ENCODE data around the gene NLRP5. TPM values are rescaled to one million over a fixed set of nuclear protein-coding genes. Genes with fewer than 3 reads are reported as not detected.
"Not testable (repeated sequence)": the region's sequence is repeated elsewhere in the genome, so short reads cannot be mapped to it uniquely, and the experiment has no call there.

Gene NLRP5
- total RNA-seq, 1 donor from 2014 or later: not detected

DNA sequence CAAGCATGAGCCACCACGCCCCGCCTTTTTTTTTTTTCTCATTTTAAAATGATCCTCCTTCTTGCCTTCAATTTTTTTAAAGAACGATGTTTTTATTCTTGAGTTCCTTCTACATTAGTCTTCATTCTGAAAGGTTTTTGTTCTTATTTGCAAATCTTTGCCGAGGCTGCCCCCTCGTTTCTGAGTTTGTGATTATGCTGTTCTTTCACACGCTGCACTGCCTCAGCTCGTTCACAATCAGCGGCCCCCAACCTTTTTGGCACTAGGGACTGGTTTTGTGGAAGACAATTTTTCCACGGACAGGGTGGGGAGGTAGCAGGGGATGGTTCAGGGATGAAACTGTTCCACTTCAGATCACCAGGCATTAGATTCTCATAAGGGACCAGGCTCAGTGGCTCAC, 107.9 kb downstream of the NLRP5 start:
- H3K36me3 Mint-ChIP-seq: peaks cover 48% of the 10 kb centered on the region
- Histone ChIP-seq H3K36me3 (no peaks in the 10 kb centered on the region), H4K20me1 (ENCODE audit: low read depth) (peaks cover 29% of the 10 kb centered on the region)

GRCh38 chr19:56096665-56097064, 110.1 kb downstream of the NLRP5 start:
- H3K4me1 ChIP-seq: no peaks in the 10 kb centered on the region
- no peak overlapping the region for H3K27ac ChIP-seq
- no peak overlapping the region for H3K27ac Mint-ChIP-seq
- no peaks in the 10 kb centered on the region for H3K36me3 ChIP-seq
- no peaks in the 10 kb centered on the region for H3K27me3 ChIP-seq
- H3K9me3 ChIP-seq (ENCODE audit: low read depth): no peaks in the 10 kb centered on the region
- peaks cover 46% of the 10 kb centered on the region for H3K36me3 Mint-ChIP-seq
- peaks cover 19% of the 10 kb centered on the region for H4K20me1 ChIP-seq (ENCODE audit: low read depth)
- H3K4me3 ChIP-seq: no peak overlapping the region
- H2AFZ ChIP-seq (replicated peaks): no peak overlapping the region
- H3F3A ChIP-seq (ENCODE audit: low read depth): no peaks in the 10 kb centered on the region
- H3K27me3 Mint-ChIP-seq (ENCODE audit: insufficient read depth, low read depth): peaks cover 8% of the 10 kb centered on the region
- H3K4me3 Mint-ChIP-seq: no peak overlapping the region
- TF ChIP-seq EZH2 (IDR thresholded peaks at IDR 0.05): no peak
- H3K79me2 ChIP-seq (ENCODE audit: low read depth): peaks cover 58% of the 10 kb centered on the region
- H3K4me1 Mint-ChIP-seq: peaks cover 3% of the 10 kb centered on the region
- H3K9ac ChIP-seq: no peak overlapping the region
- H3K4me2 ChIP-seq: no peak overlapping the region
- no peak for DNase-seq (ENCODE audit: low spot score)
- peaks cover 20% of the 10 kb centered on the region for H3K9me3 Mint-ChIP-seq

More for the DNA sequence above, 107.9 kb downstream of the NLRP5 start:
- TF ChIP-seq EZH2phosphoT487 (IDR thresholded peaks at IDR 0.05) (no peak), EZH2 (IDR thresholded peaks at IDR 0.05) (no peak)
- TF ChIP-seq, protein P1, sequence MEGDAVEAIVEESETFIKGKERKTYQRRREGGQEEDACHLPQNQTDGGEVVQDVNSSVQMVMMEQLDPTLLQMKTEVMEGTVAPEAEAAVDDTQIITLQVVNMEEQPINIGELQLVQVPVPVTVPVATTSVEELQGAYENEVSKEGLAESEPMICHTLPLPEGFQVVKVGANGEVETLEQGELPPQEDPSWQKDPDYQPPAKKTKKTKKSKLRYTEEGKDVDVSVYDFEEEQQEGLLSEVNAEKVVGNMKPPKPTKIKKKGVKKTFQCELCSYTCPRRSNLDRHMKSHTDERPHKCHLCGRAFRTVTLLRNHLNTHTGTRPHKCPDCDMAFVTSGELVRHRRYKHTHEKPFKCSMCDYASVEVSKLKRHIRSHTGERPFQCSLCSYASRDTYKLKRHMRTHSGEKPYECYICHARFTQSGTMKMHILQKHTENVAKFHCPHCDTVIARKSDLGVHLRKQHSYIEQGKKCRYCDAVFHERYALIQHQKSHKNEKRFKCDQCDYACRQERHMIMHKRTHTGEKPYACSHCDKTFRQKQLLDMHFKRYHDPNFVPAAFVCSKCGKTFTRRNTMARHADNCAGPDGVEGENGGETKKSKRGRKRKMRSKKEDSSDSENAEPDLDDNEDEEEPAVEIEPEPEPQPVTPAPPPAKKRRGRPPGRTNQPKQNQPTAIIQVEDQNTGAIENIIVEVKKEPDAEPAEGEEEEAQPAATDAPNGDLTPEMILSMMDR (IDR thresholded peaks at IDR 0.05): no peak
- H3K4me1 ChIP-seq: no peaks in the 10 kb centered on the region
- peaks cover 72% of the 10 kb centered on the region for H3K79me2 ChIP-seq (ENCODE audit: low read depth)
- H3K4me2 ChIP-seq: no peak overlapping the region
- no peak overlapping the region for H2AFZ ChIP-seq (replicated peaks)
- no peak overlapping the region for H3K27ac ChIP-seq
- H3K9me3 ChIP-seq (ENCODE audit: low read depth): no peaks in the 10 kb centered on the region
- Mint-ChIP-seq H3K4me3 (no peak overlapping the region), H3K27ac (no peak overlapping the region), H3K4me1 (no peaks in the 10 kb centered on the region), H3K27me3 (ENCODE audit: insufficient read depth, low read depth) (peaks cover 8% of the 10 kb centered on the region), H3K9me3 (peaks cover 20% of the 10 kb centered on the region)
- H3K9ac ChIP-seq: no peak overlapping the region
- no peaks in the 10 kb centered on the region for H3K27me3 ChIP-seq
- DNase-seq (ENCODE audit: low spot score): no peak
- no peak overlapping the region for H3K4me3 ChIP-seq
- no peaks in the 10 kb centered on the region for H3F3A ChIP-seq (ENCODE audit: low read depth)

DNA sequence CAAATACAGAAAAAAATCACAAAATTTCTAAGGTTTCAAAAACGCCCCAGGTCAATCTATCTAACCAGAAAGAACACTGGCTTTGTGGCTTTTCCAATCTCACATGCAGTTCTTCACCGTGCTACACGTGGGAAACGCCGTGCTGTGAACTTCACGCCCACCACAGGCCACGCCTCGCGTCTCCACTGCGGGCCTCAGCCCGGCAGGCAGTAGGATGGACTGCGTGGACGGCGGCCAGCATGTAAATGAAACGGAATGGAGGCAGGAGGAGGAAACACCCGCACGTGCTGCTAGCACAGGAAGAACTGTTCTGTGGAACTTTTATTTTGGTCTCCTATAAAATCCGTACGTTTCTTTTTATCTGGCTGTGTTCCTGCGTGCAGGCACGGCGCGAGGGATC, 110.7 kb downstream of the NLRP5 start:
- peaks cover 46% of the 10 kb centered on the region for H3K36me3 Mint-ChIP-seq
- Histone ChIP-seq H2AFZ (replicated peaks) (no peak overlapping the region), H3K27ac (no peak overlapping the region), H4K20me1 (ENCODE audit: low read depth) (peaks cover 19% of the 10 kb centered on the region), H3K79me2 (ENCODE audit: low read depth) (peaks cover 60% of the 10 kb centered on the region), H3K27me3 (no peaks in the 10 kb centered on the region), H3K9ac (no peak overlapping the region), H3K9me3 (ENCODE audit: low read depth) (no peaks in the 10 kb centered on the region), H3K4me2 (no peak overlapping the region), H3K4me3 (no peak overlapping the region), H3K4me1 (no peaks in the 10 kb centered on the region), H3F3A (ENCODE audit: low read depth) (no peaks in the 10 kb centered on the region), H3K36me3 (no peaks in the 10 kb centered on the region)
- DNase-seq (ENCODE audit: low spot score): no peak
- peaks cover 20% of the 10 kb centered on the region for H3K9me3 Mint-ChIP-seq
- TF ChIP-seq EZH2phosphoT487 (IDR thresholded peaks at IDR 0.05) (no peak), EZH2 (IDR thresholded peaks at IDR 0.05) (no peak)
- TF ChIP-seq, protein P1 (IDR thresholded peaks at IDR 0.05): no peak
- no peak overlapping the region for H3K27ac Mint-ChIP-seq
- H3K27me3 Mint-ChIP-seq (ENCODE audit: insufficient read depth, low read depth): peaks cover 8% of the 10 kb centered on the region
- H3K4me3 Mint-ChIP-seq: no peak overlapping the region
- peaks cover 3% of the 10 kb centered on the region for H3K4me1 Mint-ChIP-seq

- Histone ChIP-seq H3K79me2 (ENCODE audit: low read depth) (peaks cover 60% of the 10 kb centered on the region), H2AFZ (replicated peaks) (no peak overlapping the region), H4K20me1 (ENCODE audit: low read depth) (peaks cover 23% of the 10 kb centered on the region), H3K9ac (no peak overlapping the region), H3K4me3 (no peak overlapping the region), H3K27ac (no peak overlapping the region), H3F3A (ENCODE audit: low read depth) (no peaks in the 10 kb centered on the region), H3K27me3 (no peaks in the 10 kb centered on the region), H3K9me3 (ENCODE audit: low read depth) (no peaks in the 10 kb centered on the region), H3K4me1 (no peaks in the 10 kb centered on the region), H3K36me3 (no peaks in the 10 kb centered on the region), H3K4me2 (no peak overlapping the region)
- no peak for DNase-seq (ENCODE audit: low spot score)
- H3K36me3 Mint-ChIP-seq: peaks cover 42% of the 10 kb centered on the region
- H3K27ac Mint-ChIP-seq: no peak overlapping the region
- peaks cover 3% of the 10 kb centered on the region for H3K4me1 Mint-ChIP-seq
- TF ChIP-seq EZH2 (IDR thresholded peaks at IDR 0.05) (no peak), EZH2phosphoT487 (IDR thresholded peaks at IDR 0.05) (no peak)
- TF ChIP-seq, protein P1 (IDR thresholded peaks at IDR 0.05): no peak
- H3K27me3 Mint-ChIP-seq (ENCODE audit: insufficient read depth, low read depth): peaks cover 6% of the 10 kb centered on the region
- H3K4me3 Mint-ChIP-seq: no peak overlapping the region
- peaks cover 17% of the 10 kb centered on the region for H3K9me3 Mint-ChIP-seq
Observed at GRCh38 chr19:56097776-56098175, 111.2 kb downstream of the NLRP5 start.

GRCh38 chr19:56098237-56098636, 111.7 kb downstream of the NLRP5 start:
- not testable (repeated sequence) for H3K9me3 ChIP-seq (ENCODE audit: low read depth); H3K27ac ChIP-seq; H3K4me2 ChIP-seq; H3K4me1 ChIP-seq; H3K4me3 ChIP-seq; DNase-seq (ENCODE audit: low spot score); H3K4me1 Mint-ChIP-seq; H3K27me3 ChIP-seq; H3K36me3 ChIP-seq; H3K9ac ChIP-seq; H2AFZ ChIP-seq (replicated peaks); H3F3A ChIP-seq (ENCODE audit: low read depth); H3K27ac Mint-ChIP-seq; H3K27me3 Mint-ChIP-seq (ENCODE audit: insufficient read depth, low read depth); H3K4me3 Mint-ChIP-seq
- H3K36me3 Mint-ChIP-seq: peaks cover 37% of the 10 kb centered on the region
- Histone ChIP-seq H3K79me2 (ENCODE audit: low read depth) (peaks cover 60% of the 10 kb centered on the region), H4K20me1 (ENCODE audit: low read depth) (peaks cover 28% of the 10 kb centered on the region)
- H3K9me3 Mint-ChIP-seq: peaks cover 13% of the 10 kb centered on the region
